Measurements from ENCODE around the gene FGF4. TPM values are rescaled to one million over a fixed set of nuclear protein-coding genes. Genes with fewer than 3 reads are reported as not detected.

The FGF4 gene
- total and polyA plus RNA-seq, 10 of the 15 experiments (the other 5 are each of a cell fraction or from before 2014, with no cell fraction given) = not detected

DNA sequence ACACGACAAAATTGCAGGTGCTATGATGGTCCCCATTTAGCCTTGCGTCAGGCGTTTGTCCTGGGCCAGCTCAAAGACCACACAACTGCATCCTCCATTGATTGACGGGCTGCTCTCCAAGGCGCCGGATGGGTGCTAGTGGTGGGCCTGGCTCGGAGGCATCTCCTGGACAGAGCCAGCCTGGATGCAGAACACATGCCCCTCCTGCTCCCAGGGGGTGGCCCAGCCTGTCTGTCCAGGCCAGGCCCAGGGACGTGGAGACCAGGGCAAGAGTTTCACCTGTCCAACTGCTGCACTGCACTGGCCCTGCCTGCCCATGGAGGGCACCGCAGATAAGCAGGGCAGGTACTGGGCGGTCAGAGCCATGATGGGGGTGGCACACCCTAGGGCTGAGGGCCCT lies 47.9 kb downstream of the FGF4 start:
- no peaks in the 10 kb centered on the region for H3K9me3 ChIP-seq (replicated peaks; ENCODE audit: control insufficient read depth, insufficient read depth, low read length)
- ChIA-PET POLR2A (no interaction called here), SMC1A (ENCODE audit: uncharacterized antibody, unreplicated experiment) (no interaction called here), CTCF (no interaction called here), RAD21 (ENCODE audit: unreplicated experiment) (no interaction called here)
- no TSS peak for BruUV-seq (replicated peaks)
- H3K79me2 ChIP-seq (ENCODE audit: control insufficient read depth, insufficient read depth, low read length) = no peaks in the 10 kb centered on the region
- no peaks in the 10 kb centered on the region for H4K20me1 ChIP-seq (ENCODE audit: control insufficient read depth, insufficient read depth)
- WGBS (ENCODE audit: insufficient coverage, insufficient replicate concordance, low lambda C conversion rate, missing lambda C conversion rate) = 30% methylated on average over 10 of the region's 10 CpGs
- intact Hi-C loops (cut with micrococcal nuclease; ENCODE audit: unreplicated experiment) = no loop called here
- ATAC-seq (no peak), DNase-seq (ENCODE audit: low read depth, low spot score) (no peak), FAIRE-seq (no peak)
- TF ChIP-seq EGR1 (IDR thresholded peaks at IDR 0.05; ENCODE audit: borderline replicate concordance in 1 of 2, low read depth in 2 of 2, low read length in 2 of 2) (no peak), POLR2AphosphoS2 (IDR thresholded peaks at IDR 0.05; ENCODE audit: low read depth, low read length) (no peak), SREBF2 (IDR thresholded peaks at IDR 0.05; ENCODE audit: low read length) (no peak), MEF2B (IDR thresholded peaks at IDR 0.05; ENCODE audit: partially characterized antibody, poor library complexity, severe bottlenecking) (no peak), RCOR1 (conservative IDR thresholded peaks at IDR 0.05; ENCODE audit: low read depth, low read length) (no peak), ZNF384 (IDR thresholded peaks at IDR 0.05; ENCODE audit: borderline replicate concordance, low read depth, low read length) (no peak), SMARCA5 (IDR thresholded peaks at IDR 0.05) (no peak), SP1 (IDR thresholded peaks at IDR 0.05; ENCODE audit: low read depth, low read length) (no peak), EP300 (IDR thresholded peaks at IDR 0.05; ENCODE audit: borderline replicate concordance in 1 of 2, control insufficient read depth in 1 of 2, low read depth in 2 of 2, low read length in 2 of 2) (no peak), ZSCAN29 (IDR thresholded peaks at IDR 0.05) (no peak), ZNF622 (IDR thresholded peaks at IDR 0.05) (no peak)
- TF ChIP-seq, protein P1, sequence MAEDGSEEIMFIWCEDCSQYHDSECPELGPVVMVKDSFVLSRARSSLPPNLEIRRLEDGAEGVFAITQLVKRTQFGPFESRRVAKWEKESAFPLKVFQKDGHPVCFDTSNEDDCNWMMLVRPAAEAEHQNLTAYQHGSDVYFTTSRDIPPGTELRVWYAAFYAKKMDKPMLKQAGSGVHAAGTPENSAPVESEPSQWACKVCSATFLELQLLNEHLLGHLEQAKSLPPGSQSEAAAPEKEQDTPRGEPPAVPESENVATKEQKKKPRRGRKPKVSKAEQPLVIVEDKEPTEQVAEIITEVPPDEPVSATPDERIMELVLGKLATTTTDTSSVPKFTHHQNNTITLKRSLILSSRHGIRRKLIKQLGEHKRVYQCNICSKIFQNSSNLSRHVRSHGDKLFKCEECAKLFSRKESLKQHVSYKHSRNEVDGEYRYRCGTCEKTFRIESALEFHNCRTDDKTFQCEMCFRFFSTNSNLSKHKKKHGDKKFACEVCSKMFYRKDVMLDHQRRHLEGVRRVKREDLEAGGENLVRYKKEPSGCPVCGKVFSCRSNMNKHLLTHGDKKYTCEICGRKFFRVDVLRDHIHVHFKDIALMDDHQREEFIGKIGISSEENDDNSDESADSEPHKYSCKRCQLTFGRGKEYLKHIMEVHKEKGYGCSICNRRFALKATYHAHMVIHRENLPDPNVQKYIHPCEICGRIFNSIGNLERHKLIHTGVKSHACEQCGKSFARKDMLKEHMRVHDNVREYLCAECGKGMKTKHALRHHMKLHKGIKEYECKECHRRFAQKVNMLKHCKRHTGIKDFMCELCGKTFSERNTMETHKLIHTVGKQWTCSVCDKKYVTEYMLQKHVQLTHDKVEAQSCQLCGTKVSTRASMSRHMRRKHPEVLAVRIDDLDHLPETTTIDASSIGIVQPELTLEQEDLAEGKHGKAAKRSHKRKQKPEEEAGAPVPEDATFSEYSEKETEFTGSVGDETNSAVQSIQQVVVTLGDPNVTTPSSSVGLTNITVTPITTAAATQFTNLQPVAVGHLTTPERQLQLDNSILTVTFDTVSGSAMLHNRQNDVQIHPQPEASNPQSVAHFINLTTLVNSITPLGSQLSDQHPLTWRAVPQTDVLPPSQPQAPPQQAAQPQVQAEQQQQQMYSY (CRISPR knock-in tag; IDR thresholded peaks at IDR 0.05) = no peak
- no peaks in the 10 kb centered on the region for H3K36me3 ChIP-seq (ENCODE audit: control insufficient read depth in 2 of 2, insufficient read depth in 2 of 2, low read length in 1 of 2)
- no peak overlapping the region for H3K27ac ChIP-seq (ENCODE audit: control insufficient read depth, insufficient read depth)
- H3K9ac ChIP-seq (ENCODE audit: control insufficient read depth, insufficient read depth, low read length) = no peak overlapping the region
- no peak overlapping the region for H2AFZ ChIP-seq (ENCODE audit: control insufficient read depth, low read depth, low read length)
- H3K27me3 ChIP-seq (replicated peaks in 1 of 2; ENCODE audit: control insufficient read depth in 2 of 2, insufficient read depth in 2 of 2, low read length in 1 of 2) = peaks cover 0 to 1% of the 10 kb centered on the region in 2 experiments; a peak in 2 of 4 replicates
- H3K4me2 ChIP-seq (ENCODE audit: control insufficient read depth, insufficient read depth) = no peak overlapping the region
- no peak overlapping the region for H3K4me3 ChIP-seq
- in situ Hi-C loops (cut with MboI) = no loop called here
- H3K4me1 ChIP-seq (ENCODE audit: control insufficient read depth, insufficient read depth, low read length) = no peaks in the 10 kb centered on the region

All from GM12878 (cell line).